Tibial artery (tissue), 4 donors: Measurements from ENCODE around the gene NCBP1.
"Not testable (repeated sequence)": the region's sequence is repeated elsewhere in the genome, so short reads cannot be mapped to it uniquely, and the experiment has no call there.

ENCODE experiments used
- DNase-seq, 2 donors: peaks; one replicate each; pipeline ENCODE4 v3.0.0-alpha.2; 2019
- H3K27ac ChIP-seq, 2 donors: fragments of 200-600 bp; sonication (generic) in 1 of 2; 1 replicate in 1 of 2; 2 replicates in 1 of 2; pipeline ENCODE4 v1.5.1; 2018 to 2019; ENCODE audit warnings: mild to moderate bottlenecking in 1 of 2
- H3K27me3 ChIP-seq, 2 donors: fragments of 200-600 bp; sonication (generic) in 1 of 2; one replicate each; pipeline versions ENCODE4 v1.5.1 to v1.6.0; 2016 to 2019
- H3K36me3 ChIP-seq, 3 donors: fragments of 200-600 bp; sonication (generic) in 2 of 3; one replicate each; pipeline ENCODE4 v1.5.1; 2016 to 2019; ENCODE audit warnings: mild to moderate bottlenecking in 2 of 3
- H3K4me1 ChIP-seq, 4 donors: fragments of 200-600 bp; sonication (generic) in 2 of 4; 1 replicate in 3 of 4; 2 replicates in 1 of 4; pipeline ENCODE4 v1.5.1; 2016 to 2019
- H3K4me3 ChIP-seq, 2 donors: fragments of 200-600 bp; sonication (generic) in 1 of 2; 1 replicate in 1 of 2; 2 replicates in 1 of 2; pipeline ENCODE4 v1.5.1; 2018 to 2019; ENCODE audit warnings: mild to moderate bottlenecking in 2 of 2
- H3K9me3 ChIP-seq, 3 donors: fragments of 200-600 bp; sonication (generic) in 1 of 3; one replicate each; pipeline ENCODE4 v1.5.1; 2016 to 2019
- CTCF ChIP-seq, 2 experiments: fragments of 200-600 bp in 1 of 2; fragments of 450-650 bp in 1 of 2; IDR thresholded peaks; one replicate each; pipeline ENCODE4 v1.5.1; 2017 to 2019; ENCODE audit warnings: antibody characterized with exemption in 2 of 2, mild to moderate bottlenecking in 1 of 2, moderate library complexity in 1 of 2
- intact Hi-C: fragments of 100-400 bp; cut with DNase I; formaldehyde crosslinking; loops from one replicate; pipeline ENCODE4 v1.15.0; 2023; ENCODE audit warnings: low total_unique reads

Gene NCBP1

GRCh38 chr9:97632985-97633858 lies at the start of gene NCBP1, which contains the start of gene TSTD2:
Gene NCBP1 (plus strand): TSS chr9:97633821. CDS start chr9:97633882, 61 bp downstream.
Gene TSTD2 (minus strand): TSS chr9:97633368. CDS start chr9:97627562, 5,806 bp downstream.
- Histone ChIP-seq H3K27me3 (no peaks in the 10 kb centered on the region), H3K27ac (peak within 1 kb of the TSS; percentile 94), H3K9me3 (no peaks in the 10 kb centered on the region), H3K4me1 (peaks cover 0 to 53% (median 33%) of the 10 kb centered on the region in 4 donors), H3K4me3 (peak within 1 kb of the TSS; percentile 87 to 93), H3K36me3 (no peaks in the 10 kb centered on the region)
- no peak for TF ChIP-seq CTCF (IDR thresholded peaks at IDR 0.05)
- intact Hi-C loops = no loop called here
- DNase-seq = peak; percentile 97 to 99

- H3K27me3 ChIP-seq, H3K4me1 ChIP-seq, H3K4me3 ChIP-seq, intact Hi-C loops, H3K9me3 ChIP-seq, H3K27ac ChIP-seq, DNase-seq: not testable (repeated sequence)
- peaks cover 0 to 13% (median 8%) of the 10 kb centered on the region in 3 donors for H3K36me3 ChIP-seq
These were observed 48.8 kb upstream of the NCBP1 start for GRCh38 chr9:97584778-97585177.

- peaks cover 11 to 25% (median 16%) of the 10 kb centered on the region in 3 donors for H3K36me3 ChIP-seq
- H3K27me3 ChIP-seq, H3K4me1 ChIP-seq, H3K4me3 ChIP-seq, H3K27ac ChIP-seq, intact Hi-C loops, H3K9me3 ChIP-seq: not testable (repeated sequence)
- peak in 1 of 2 donors; percentile 20 for DNase-seq
These were observed 46.7 kb upstream of the NCBP1 start for GRCh38 chr9:97586909-97587308.

GRCh38 chr9:97591535-97591934 lies 42.1 kb upstream of the NCBP1 start:
- TF ChIP-seq CTCF (IDR thresholded peaks at IDR 0.05) = no peak
- intact Hi-C loops = no loop called here
- Histone ChIP-seq H3K4me1 (peaks cover 0 to 36% (median 23%) of the 10 kb centered on the region in 4 donors), H3K4me3 (no peak overlapping the region), H3K27ac (no peak overlapping the region), H3K36me3 (peaks cover 22 to 55% (median 23%) of the 10 kb centered on the region in 3 donors), H3K27me3 (no peaks in the 10 kb centered on the region), H3K9me3 (no peaks in the 10 kb centered on the region)
- no peak for DNase-seq

- no peak overlapping the region for H3K27ac ChIP-seq
- peaks cover 0 to 42% (median 29%) of the 10 kb centered on the region in 4 donors for H3K4me1 ChIP-seq
- no peak for DNase-seq
- no peak for TF ChIP-seq CTCF (IDR thresholded peaks at IDR 0.05)
- no peak overlapping the region for H3K4me3 ChIP-seq
- intact Hi-C loops = no loop called here
- H3K9me3 ChIP-seq = no peaks in the 10 kb centered on the region
- H3K27me3 ChIP-seq = no peaks in the 10 kb centered on the region
- H3K36me3 ChIP-seq = peaks cover 18 to 50% (median 22%) of the 10 kb centered on the region in 3 donors
These were observed 41.5 kb upstream of the NCBP1 start for GRCh38 chr9:97592126-97592525.

GRCh38 chr9:97593960-97594359 lies 39.7 kb upstream of the NCBP1 start:
- peak overlapping the region; percentile 78 to 82 for H3K27ac ChIP-seq
- no peak for DNase-seq
- intact Hi-C loops = no loop called here

More at GRCh38 chr9:97593960-97594359, 39.7 kb upstream of the NCBP1 start:
- Histone ChIP-seq H3K27me3 (no peaks in the 10 kb centered on the region), H3K4me1 (peaks cover 0 to 60% (median 42%) of the 10 kb centered on the region in 4 donors), H3K4me3 (no peak overlapping the region), H3K9me3 (no peaks in the 10 kb centered on the region), H3K36me3 (peaks cover 16 to 51% (median 22%) of the 10 kb centered on the region in 3 donors)
- no peak for TF ChIP-seq CTCF (IDR thresholded peaks at IDR 0.05)
